CD4-positive, alpha-beta T cell treated with Interleukin-15 for 1 hour (primary cell): ENCODE measurements around the gene P3H4.
"Not testable (repeated sequence)": the region's sequence is repeated elsewhere in the genome, so short reads cannot be mapped to it uniquely, and the experiment has no call there.

Experiments used
- DNase-seq: peaks from one replicate; pipeline ENCODE4 v3.0.0-alpha.2; 2020

P3H4 gene, protein sequence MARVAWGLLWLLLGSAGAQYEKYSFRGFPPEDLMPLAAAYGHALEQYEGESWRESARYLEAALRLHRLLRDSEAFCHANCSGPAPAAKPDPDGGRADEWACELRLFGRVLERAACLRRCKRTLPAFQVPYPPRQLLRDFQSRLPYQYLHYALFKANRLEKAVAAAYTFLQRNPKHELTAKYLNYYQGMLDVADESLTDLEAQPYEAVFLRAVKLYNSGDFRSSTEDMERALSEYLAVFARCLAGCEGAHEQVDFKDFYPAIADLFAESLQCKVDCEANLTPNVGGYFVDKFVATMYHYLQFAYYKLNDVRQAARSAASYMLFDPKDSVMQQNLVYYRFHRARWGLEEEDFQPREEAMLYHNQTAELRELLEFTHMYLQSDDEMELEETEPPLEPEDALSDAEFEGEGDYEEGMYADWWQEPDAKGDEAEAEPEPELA

DNA sequence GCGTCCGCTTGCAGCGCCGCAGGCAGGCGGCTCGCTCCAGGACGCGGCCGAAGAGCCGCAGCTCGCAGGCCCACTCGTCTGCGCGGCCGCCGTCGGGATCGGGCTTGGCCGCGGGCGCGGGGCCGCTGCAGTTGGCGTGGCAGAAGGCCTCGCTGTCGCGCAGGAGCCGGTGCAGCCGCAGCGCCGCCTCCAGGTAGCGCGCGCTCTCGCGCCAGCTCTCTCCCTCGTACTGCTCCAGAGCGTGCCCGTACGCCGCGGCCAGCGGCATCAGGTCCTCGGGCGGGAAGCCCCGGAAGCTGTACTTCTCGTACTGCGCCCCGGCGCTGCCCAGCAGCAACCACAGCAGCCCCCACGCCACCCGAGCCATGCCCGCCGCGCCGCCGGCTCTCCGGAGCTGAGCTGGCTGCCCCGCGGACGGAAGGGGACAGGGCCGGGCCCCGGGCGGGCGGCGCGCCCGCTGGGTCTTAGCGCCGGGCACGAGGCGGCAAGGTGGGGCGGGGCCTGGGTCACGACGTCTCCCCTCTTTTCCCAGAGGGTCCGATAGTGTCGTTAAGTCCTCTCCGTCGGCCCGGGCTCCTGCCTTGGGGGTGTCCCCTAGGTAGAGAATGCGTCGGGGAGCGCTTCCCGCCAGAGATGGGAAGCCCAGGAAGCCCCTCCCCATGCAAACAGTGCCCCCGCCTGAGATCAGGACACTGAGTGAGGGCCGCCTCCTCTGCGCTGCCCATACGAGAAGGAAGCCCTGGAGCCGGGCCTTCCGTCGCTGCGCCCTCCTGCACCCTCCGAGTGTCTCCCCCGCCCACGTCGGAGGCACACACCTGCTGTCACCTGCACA is at the start of gene P3H4:
TSS of gene P3H4 (minus strand) at position 401 of the 832 bp plus-strand sequence. CDS start at position 367, 34 bp downstream.
- DNase-seq = peak; percentile 72

DNA sequence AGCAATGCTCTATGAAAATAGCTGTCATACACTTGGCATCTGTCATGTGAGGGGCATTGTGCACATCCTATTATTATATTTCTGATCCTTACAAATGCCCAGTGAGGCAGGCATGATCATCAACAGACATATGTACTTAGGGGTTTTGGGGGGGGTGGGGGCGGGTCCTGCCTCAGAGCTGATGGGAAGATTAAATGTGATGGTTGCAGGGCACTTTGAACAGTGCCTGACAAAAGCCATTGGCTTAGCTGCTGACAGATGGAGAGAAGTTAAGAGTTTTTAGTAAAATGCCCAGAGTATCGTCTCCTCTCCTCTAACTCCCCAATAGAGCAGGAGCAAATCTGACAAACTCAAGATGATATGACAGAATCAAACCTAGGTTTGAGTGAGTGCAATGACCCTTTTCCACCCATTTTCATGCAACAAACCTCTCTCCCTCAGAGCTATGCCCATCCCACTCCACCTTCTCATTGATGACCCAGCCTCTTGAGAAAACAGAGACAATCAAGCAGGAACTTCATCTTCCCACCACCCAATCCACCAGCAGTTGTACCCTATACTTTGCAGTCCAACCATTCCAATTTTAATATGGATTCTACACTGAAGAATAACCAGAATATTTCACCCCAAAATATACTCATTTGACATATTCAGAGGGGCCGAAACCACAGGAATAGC is 48.6 kb upstream of the P3H4 start:
- DNase-seq = no peak

DNA sequence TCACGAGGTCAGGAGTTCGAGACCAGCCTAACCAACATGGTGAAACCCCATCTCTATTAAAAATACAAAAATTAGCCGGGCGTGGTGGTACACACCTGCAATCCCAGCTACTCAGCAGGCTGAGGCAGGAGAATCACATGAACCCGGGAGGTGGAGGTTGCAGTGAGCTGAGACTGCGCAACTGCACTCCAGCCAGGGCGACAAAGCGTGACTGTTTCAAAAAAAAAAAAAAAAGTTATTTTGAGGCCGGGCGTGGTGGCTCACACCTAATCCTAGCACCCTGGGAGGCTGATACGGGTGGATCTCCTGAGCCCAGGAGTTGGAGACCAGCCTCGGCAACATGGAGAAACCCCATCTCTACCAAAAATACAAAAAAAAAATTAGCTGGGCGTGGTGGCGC is 39.6 kb upstream of the P3H4 start:
- not testable (repeated sequence) for DNase-seq

DNA sequence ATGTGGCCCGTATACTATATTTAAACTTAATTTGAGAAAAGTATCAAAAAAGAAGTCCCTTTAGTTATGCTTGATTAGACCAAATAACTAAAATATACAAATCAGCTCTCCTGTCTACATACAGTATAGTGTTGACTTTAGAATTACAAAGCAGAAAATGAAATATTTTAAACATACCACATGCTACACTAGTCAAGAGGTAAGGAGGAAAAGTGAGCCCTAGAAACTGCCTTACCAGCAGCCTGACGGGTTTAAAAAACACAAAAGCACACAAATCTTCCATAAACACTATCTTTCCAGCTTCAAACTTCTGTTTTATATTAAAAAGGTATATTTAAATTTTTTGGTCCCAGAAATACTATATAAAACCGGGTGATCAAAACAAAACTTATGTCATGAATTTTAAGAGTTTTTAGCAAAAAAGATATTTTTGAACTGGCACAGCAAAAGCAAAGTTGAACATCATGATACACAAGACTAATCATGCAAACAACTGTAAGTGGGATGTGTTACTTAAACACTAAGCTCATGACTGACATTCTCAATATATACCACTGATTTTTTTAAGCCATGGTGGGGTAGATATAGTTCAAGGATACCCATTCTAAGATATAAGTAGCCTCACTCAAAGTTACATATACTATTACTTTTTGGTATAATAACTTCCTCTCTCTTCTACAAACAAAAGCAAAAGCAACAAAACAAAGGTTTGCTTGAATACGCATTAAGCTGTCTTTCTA is 37.7 kb upstream of the P3H4 start:
- no peak for DNase-seq

DNA sequence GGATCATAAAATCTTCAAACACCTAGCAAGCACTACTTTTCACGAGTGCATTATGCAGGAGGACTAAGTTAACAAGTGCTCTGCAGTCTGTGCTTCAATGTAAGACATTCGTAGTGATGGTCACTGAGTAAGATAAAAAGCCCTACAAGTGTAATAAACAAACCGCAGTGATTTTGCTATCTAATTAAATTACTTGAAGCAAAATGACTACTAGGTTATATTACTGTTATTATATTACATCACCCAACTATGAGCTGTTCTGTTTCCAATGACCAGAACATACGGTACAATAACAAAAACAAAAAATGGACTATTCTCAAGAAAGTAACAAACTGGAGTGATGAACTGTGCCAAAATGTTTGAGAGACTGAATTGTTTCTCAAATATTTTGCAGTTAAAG is 37.0 kb upstream of the P3H4 start:
- DNase-seq = no peak

DNA sequence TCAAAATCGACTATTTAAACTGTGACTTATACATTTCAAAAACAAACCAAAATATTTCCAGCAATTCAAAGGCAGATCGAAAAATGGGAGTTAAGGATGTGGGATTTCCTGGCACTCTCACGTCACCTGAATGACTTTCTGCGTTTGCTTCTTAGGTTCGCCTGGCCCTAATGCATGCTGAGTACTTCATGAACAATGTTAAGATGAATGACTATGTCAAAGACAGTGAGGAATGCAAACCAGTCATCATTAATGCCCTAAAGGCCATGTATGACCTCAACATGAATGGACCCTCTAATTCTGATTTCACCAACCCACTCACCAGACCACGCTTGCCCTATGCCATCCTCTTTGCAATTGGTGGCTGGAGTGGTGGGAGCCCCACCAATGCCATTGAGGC is 33.2 kb upstream of the P3H4 start:
- DNase-seq = no peak

DNA sequence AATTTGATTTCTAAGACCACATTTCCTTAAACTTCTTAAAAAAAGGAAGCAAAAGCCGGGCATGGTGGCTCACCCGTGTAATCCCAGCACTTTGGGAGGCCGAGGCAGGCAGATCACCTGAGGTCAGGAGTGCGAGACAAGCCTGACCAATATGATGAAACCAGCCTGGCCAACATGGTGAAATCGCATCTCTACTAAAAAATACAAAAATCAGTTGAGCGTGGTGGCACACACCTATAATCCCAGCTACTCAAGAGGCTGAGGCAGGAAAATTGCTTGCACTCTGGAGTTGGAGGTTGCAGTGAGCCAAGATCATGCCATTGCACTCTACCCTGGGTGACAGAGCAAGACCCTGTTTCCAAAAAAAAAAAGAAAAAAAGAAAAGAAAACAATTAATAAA is 29.0 kb upstream of the P3H4 start:
- DNase-seq = not testable (repeated sequence)

DNA sequence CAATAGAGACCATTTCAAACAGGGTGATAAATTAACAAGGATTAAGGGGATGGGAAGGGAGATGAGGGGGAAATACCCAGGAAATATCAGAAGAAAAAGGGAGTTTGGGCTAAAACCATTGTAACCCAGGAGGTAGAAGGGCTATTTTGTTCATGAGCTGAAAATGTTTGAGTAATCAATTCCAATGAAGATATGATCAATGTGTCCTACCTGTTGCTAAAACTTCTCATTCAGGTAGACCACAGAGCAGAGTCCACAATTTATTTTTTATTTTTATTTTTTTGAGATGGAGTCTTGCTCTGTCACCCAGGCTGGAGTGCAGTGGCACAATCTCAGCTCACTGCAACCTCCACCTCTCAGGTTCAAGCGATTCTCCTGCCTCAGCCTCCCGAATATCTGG is 27.7 kb upstream of the P3H4 start:
- DNase-seq = not testable (repeated sequence)

DNA sequence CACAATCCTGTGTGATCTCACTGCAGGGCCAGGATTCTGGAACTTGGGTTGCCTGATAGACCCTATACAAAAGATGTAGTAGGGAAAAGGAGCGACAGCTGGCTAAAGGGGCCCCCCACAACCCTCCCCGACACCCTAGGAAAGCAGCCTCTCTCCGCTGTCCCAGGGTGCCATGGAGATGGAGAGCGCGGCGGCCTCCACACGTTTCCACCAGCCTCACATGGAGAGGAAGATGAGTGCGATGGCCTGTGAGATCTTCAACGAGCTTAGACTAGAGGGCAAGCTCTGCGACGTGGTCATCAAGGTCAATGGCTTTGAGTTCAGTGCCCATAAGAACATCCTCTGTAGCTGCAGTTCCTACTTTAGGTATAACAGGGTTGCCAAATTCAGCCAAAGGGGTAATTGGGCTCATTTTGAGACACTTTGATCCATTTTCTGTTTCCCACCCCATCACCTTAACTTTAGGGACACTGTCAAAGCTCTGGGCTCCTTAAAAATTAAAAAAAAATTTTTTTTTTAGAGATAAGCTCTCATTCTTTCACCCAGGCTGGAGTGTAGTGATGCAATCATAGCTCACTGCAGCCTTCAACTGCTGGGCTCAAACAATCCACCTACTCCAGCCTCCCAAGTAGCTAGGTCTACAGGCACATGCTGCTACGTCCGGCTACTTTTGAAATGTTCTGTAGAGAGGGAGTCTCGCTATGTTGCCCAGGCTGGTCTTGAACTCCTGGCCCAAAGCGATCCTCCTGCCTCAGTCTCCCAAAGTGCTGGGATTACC is 26.2 kb upstream of the P3H4 start, which contains the start of gene KLHL10:
TSS of gene KLHL10 (plus strand) at position 65 of the 778 bp plus-strand sequence. CDS start at position 173, 108 bp downstream.
- no peak for DNase-seq

DNA sequence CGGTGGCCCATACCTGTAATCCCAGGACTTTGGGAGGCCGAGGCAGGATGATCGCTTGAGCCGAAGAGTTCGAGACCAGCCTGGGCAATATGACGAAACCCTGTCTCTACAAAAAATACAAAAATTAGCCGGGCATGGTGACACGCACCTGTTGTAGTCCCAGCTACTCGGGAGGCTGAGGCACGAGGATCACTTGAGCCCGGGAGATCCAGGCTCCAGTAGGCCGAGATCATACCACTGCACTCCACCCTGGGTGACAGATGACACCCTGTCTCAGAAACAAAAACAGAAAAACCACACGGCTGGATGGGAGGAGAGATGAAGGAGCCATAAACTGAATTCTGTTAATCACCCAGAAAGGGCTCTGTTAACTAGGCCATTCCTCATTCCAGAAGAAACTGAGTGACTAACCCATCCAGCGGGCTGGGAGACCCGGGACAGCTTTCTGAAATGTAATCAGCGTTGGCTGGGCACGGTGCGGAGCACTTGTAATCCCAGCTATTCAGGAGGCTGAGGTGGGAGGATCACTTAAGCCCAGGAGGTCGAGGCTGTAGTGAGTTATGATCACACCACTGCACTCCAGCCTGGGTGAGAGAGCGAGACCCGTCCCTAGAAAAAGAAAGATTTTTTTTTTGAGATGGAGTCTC is 24.9 kb upstream of the P3H4 start:
- no peak for DNase-seq

DNA sequence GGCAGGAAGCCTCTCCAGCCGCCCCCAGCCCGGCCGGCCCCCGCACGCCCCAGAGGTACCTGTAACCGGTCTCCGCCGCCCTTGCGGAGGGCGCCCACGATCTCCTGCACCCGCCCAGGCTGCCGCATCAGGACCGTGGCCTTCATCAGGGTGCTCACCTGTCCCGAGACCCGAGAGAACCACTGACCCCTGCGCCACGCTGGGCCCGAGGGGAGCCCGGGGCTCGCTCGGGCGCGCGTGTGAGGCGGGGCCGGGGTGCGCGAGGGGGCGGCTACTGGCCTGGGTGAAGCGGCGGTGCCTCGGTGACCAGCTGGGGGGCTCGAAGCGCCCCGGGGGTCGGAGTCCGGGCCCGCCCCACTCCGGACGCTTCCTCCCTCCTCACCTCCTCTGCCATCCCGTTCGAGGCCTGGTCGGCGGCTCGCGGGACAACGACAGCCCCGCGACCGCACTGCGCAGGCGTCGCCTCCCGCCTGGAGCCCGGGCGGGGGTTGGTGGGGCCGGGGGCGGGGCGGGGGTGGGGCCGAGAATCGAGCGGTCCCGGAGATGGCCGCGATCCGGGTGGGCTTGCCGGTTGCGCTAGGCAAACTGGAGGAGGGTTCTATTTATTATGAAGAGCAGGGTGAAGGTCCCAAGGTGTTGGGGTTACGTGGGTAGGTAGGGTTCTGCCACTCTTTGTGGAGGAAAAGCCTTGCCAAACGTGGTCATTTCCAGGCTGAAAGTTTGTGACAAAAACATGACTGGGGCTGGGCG is 24.2 kb upstream of the P3H4 start, which contains the start of gene NT5C3B:
TSS of gene NT5C3B (minus strand) at position 433 of the 750 bp plus-strand sequence. CDS start at position 394, 39 bp downstream.
- peak; percentile 55 for DNase-seq

DNA sequence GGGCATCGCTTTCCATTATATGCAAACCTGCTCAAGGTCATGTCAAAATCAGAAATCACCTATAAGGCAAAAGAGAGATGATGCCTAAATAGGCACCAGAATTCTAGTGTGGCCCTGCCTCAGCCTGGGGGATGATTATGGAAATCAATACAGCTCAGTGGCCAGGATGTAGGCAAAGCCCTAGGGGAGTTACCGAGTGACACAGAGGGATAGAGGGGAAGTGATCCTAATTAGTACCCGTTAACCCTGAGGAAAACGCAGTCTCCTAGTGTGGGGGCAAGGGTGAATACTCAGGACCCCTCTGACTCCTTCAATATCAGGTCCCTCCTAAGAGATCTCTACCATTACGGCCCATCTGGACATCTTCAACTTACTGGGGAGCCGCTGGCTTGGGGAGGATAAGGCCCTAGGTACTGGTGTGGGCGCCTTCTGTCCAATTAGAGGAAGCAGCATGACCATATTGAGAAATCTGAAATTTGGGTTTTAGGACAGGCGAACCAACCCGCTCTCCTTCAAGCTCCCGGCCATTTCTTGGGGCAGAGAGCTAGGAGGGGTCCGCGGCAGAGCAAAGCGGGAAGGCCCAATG is 23.6 kb upstream of the P3H4 start:
- no peak for DNase-seq

DNA sequence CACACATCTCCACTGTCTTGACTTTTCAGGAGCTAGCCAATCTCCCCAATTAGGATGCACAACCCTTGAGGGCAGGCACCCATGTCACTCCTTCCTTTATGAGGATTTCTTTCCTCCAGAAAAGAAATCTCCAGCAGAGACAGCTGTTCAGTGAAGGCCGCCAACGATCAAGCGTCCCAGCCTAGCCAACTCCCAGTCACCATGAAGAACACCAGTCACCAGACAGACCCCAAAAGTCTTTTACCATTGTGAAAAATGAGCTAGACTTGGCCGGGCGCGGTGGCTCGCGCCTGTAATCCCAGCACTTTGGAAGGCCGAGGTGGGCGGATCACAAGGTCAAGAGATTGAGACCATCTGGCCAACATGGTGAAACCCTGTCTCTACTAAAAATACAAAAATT is 18.2 kb upstream of the P3H4 start:
- not testable (repeated sequence) for DNase-seq

DNA sequence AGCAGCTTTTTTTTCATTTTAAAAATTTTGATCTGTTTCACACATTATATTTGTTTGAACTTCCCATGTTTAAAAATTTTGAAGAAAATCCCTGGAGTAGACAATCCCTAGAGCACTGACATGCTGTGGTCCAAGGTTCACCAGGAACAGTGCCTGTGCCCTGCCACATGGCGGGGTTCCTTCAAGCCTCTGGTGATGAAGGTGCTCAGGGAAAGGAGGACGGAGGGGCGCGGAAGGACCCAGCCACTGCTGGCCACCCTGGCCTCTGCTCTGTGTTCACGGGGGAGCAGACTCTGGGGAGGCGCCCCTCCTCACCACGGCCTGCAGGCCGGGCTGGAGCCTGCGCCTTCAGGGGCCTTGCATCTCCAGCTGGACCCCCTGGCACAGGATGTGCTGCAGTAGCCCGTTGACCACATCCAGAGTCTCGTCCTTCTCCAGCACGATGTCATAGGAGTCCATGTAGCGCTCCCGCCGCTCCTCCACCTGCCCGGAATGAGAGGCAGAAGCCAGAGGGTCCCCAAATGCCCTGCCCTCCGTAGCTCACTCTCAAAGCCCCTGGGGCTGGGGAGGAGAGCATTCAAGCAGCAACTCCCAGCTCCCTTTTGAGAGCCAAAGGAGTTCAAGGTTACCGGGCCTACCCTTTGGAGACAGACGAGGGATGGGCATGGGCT is 13.6 kb upstream of the P3H4 start:
- no peak for DNase-seq

DNA sequence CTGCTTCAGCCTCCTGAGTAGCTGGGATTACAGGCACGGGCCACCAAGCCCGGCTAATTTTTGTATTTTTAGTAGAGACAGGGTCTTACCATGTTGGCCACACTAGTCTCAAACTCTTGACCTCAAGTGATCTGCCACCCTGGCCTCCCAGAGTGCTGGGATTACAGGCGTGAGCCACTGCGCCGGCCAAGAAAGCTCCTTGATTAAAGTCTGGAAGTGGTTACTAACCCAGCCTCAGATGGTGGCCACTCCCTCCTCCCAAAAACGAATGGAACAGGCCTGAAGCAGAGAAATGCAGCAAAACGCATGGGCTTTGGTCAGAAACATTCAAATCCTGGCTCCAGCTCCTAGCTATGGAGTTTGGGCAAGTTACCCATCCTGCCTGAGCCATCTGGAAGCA is 12.3 kb upstream of the P3H4 start:
- no peak for DNase-seq

DNA sequence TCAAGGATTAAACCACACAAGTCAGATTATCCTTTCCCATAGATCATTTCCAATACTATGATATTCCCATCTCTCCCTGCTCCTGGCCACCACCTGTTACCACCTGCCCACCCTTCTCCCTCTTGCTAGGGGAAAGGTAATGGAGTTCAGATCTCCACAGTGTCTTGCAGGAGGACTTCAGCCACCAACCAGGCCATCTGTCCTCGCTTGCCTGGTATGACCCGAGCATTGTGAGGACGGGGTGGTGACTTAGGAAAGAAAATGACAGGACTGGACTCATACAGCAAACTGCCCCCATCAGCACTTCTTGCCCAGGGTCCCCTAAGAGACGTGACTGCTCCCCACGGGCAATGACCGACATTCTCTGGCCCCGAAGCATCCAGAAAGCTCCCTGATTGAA is 11.8 kb upstream of the P3H4 start:
- no peak for DNase-seq

DNA sequence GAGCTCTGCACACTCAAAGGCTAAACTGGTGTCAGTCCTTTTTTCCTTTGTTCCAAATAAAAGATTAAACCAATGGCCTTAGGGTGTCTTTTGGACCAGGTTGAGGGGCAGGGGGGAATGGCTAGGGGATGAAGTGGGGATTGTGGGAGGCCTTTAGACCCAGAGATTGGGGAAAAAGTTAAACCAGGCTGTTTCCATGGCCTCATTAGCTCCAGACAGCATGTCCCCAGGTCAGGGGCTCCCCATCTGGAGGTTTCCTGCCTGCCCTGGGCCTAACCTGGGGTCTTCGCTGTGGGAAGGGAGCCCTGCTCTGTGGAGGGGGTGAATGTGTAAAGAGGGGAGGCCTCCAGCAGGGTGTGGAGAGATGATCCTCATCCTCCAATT is 11.4 kb upstream of the P3H4 start:
- DNase-seq = no peak

DNA sequence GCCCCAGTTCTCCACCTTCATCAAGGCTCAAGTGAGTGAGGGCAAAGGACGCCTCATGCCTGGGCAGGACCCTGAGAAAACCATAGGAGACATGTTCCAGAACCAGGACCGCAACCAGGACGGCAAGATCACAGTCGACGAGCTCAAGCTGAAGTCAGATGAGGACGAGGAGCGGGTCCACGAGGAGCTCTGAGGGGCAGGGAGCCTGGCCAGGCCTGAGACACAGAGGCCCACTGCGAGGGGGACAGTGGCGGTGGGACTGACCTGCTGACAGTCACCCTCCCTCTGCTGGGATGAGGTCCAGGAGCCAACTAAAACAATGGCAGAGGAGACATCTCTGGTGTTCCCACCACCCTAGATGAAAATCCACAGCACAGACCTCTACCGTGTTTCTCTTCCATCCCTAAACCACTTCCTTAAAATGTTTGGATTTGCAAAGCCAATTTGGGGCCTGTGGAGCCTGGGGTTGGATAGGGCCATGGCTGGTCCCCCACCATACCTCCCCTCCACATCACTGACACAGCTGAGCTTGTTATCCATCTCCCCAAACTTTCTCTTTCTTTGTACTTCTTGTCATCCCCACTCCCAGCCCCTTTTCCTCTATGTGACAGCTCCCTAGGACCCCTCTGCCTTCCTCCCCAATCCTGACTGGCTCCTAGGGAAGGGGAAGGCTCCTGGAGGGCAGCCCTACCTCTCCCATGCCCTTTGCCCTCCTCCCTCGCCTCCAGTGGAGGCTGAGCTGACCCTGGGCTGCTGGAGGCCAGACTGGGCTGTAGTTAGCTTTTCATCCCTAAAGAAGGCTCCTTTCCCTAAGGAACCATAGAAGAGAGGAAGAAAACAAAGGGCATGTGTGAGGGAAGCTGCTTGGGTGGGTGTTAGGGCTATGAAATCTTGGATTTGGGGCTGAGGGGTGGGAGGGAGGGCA is 10.7 kb upstream of the P3H4 start:
- DNase-seq = no peak
